PC-9 (cell line): ENCODE results near the gene NPR2. TPM values are rescaled to one million over a fixed set of nuclear protein-coding genes. Genes with fewer than 3 reads are reported as not detected.

Source experiments
- Bru-seq: library from RNA; stranded (reverse); fragments of 400-500 nt; gene quantifications from one replicate; lab custom pipeline; 2021; lab: Mats Ljungman, UMichigan
- BruChase-seq, 2 experiments: library from RNA; stranded (reverse); fragments of 400-500 nt; gene quantifications; one replicate each; lab custom pipeline; 2021; lab: Mats Ljungman, UMichigan
- BruUV-seq: library from RNA; stranded (reverse); fragments of 400-500 nt; replicated peaks from 2 replicates; lab custom pipeline; 2021; lab: Mats Ljungman, UMichigan
- CTCF ChIA-PET: fragments of 300-600 bp; sonication (Branson Sonifier 250); formaldehyde crosslinking; loops from one replicate; lab custom pipeline; 2022; ENCODE audit warnings: antibody characterized with exemption; lab: Charles Lee
- POLR2A ChIA-PET: fragments of 300-600 bp; sonication (Branson Sonifier 250); formaldehyde crosslinking; loops from one replicate; lab custom pipeline; 2022; ENCODE audit warnings: antibody characterized with exemption; ENCODE audit not compliant: unreplicated experiment; lab: Charles Lee
- DNase-seq, 2 experiments: peaks; one replicate each; pipeline versions ENCODE4 v3.0.0 to v3.0.0-alpha.2; 2015 to 2022; ENCODE audit warnings: mixed read lengths in 1 of 2
- H2AFZ ChIP-seq: fragments of 200-600 bp; sonication (generic); 2 replicates; pipeline ENCODE4 v1.8.1; 2017; ENCODE audit warnings: antibody characterized with exemption
- H3F3A ChIP-seq: fragments of 200-600 bp; sonication (generic); 2 replicates; pipeline ENCODE4 v1.8.1; 2017; ENCODE audit warnings: antibody characterized with exemption, mild to moderate bottlenecking, low read depth; ENCODE audit not compliant: insufficient read depth
- H3K27ac ChIP-seq: fragments of 200-600 bp; sonication (generic); 2 replicates; pipeline ENCODE4 v1.6.1; 2016; ENCODE audit warnings: mixed run types
- H3K27me3 ChIP-seq: fragments of 200-600 bp; sonication (generic); 2 replicates; pipeline ENCODE4 v1.6.1; 2016; ENCODE audit warnings: low read depth, mixed run types; ENCODE audit not compliant: insufficient read depth
- H3K36me3 ChIP-seq: fragments of 200-600 bp; sonication (generic); 2 replicates; pipeline ENCODE4 v1.6.1; 2016; ENCODE audit warnings: low read depth, mixed run types
- H3K4me1 ChIP-seq: fragments of 200-600 bp; sonication (generic); replicated peaks from 2 replicates; pipeline ENCODE4 v1.6.1; 2016; ENCODE audit warnings: mixed run types; ENCODE audit not compliant: insufficient read depth
- H3K4me2 ChIP-seq: fragments of 200-600 bp; sonication (generic); 2 replicates; pipeline ENCODE4 v1.6.1; 2017; ENCODE audit warnings: mixed run types
- H3K4me3 ChIP-seq: fragments of 200-600 bp; sonication (generic); 2 replicates; pipeline ENCODE4 v1.6.1; 2016; ENCODE audit warnings: mixed run types
- H3K79me2 ChIP-seq: fragments of 200-600 bp; sonication (generic); 2 replicates; pipeline ENCODE4 v1.6.1; 2017; ENCODE audit warnings: low read depth, mixed run types
- H3K9me2 ChIP-seq: fragments of 200-600 bp; sonication (generic); 2 replicates; pipeline ENCODE4 v1.8.1; 2017; ENCODE audit warnings: mild to moderate bottlenecking; ENCODE audit not compliant: insufficient read depth
- H3K9me3 ChIP-seq: fragments of 200-600 bp; sonication (generic); 2 replicates; pipeline ENCODE4 v1.8.1; 2016; ENCODE audit warnings: low read depth; ENCODE audit not compliant: insufficient read depth
- H4K20me1 ChIP-seq: fragments of 200-600 bp; sonication (generic); 2 replicates; pipeline ENCODE4 v1.8.1; 2017; ENCODE audit not compliant: insufficient read depth
- CTCF ChIP-seq: fragments of 200-600 bp; sonication (generic); conservative IDR thresholded peaks from 2 replicates; pipeline ENCODE4 v1.6.1; 2017; ENCODE audit warnings: mixed run types, antibody characterized with exemption, mild to moderate bottlenecking, moderate library complexity
- EZH2 ChIP-seq: fragments of 200-600 bp; sonication (generic); IDR thresholded peaks from 2 replicates; pipeline ENCODE4 v1.8.0; 2017; ENCODE audit warnings: antibody characterized with exemption, low read depth
- intact Hi-C: fragments of 100-400 bp; cut with micrococcal nuclease; formaldehyde crosslinking; loops from one replicate; pipeline ENCODE4 v1.10.0; 2022; ENCODE audit not compliant: unreplicated experiment
- long read RNA-seq: library from polyadenylated mRNA; stranded (forward); transcript quantifications from one replicate; pipeline ENCODE4 v2.0.0, GENCODE V29; 2022
- total RNA-seq: library from RNA; stranded (reverse); gene quantifications from 2 replicates; pipeline ENCODE4 v1.2.3, GENCODE V29; 2021

The NPR2 gene
- total RNA-seq, result 11.3 and 12.2 TPM in 2 replicates
- percentile 56 among the genes with signal in this experiment for Bru-seq, nascent RNA
- BruChase-seq, experiment 1, labeled RNA remaining after a 2-hour chase, result percentile 68 among the genes with signal in this experiment
- percentile 69 among the genes with signal in this experiment for BruChase-seq, experiment 2, labeled RNA remaining after a 6-hour chase
- long read RNA-seq, partial matches to known transcripts, result 2 of 3 reads
- long read RNA-seq, other reads (novel, unspliced or antisense), result 1 of 3 reads

GRCh38 chr9:35791297-35791921, at the start of gene NPR2:
Gene NPR2 (plus strand): TSS chr9:35791591. CDS start chr9:35792409, 818 bp downstream.
- H3K4me2 ChIP-seq, result no peak within 1 kb of the TSS
- H4K20me1 ChIP-seq, result no peaks in the 10 kb centered on the region
- H3K36me3 ChIP-seq, result no peaks in the 10 kb centered on the region
- H3K27me3 ChIP-seq, result no peaks in the 10 kb centered on the region
- no peaks in the 10 kb centered on the region for H3K9me2 ChIP-seq
- intact Hi-C loops, result no loop called here
- no peak within 1 kb of the TSS for H2AFZ ChIP-seq
- no peaks in the 10 kb centered on the region for H3K79me2 ChIP-seq
- ChIA-PET CTCF (no interaction called here), POLR2A (no interaction called here)
- H3K9me3 ChIP-seq, result no peaks in the 10 kb centered on the region
- 0 out of 2 replicates have a peak, but pooled peaks cover 7% of the 10 kb centered on the region for H3K4me1 ChIP-seq
- H3K27ac ChIP-seq, result no peak within 1 kb of the TSS
- no TSS peak for BruUV-seq
- DNase-seq, result no peak
- H3K4me3 ChIP-seq, result no peak within 1 kb of the TSS
- TF ChIP-seq EZH2 (no peak), CTCF (no peak)
- peaks cover 4% of the 10 kb centered on the region; the same call in 1 of the 2 replicates for H3F3A ChIP-seq

GRCh38 chr9:35741740-35742139, 49.7 kb upstream of the NPR2 start:
- CTCF ChIA-PET, result interaction anchor here (0.6 kb wide), 1 partner anchor 677 kb away, joined by 3 read pairs; no protein-coding TSS in a partner anchor
- POLR2A ChIA-PET, result no interaction called here

More at GRCh38 chr9:35741740-35742139, 49.7 kb upstream of the NPR2 start:
- Histone ChIP-seq H3F3A (peaks cover 8% of the 10 kb centered on the region; the same call in 1 of the 2 replicates), H3K9me3 (no peaks in the 10 kb centered on the region), H3K79me2 (peaks cover 17% of the 10 kb centered on the region), H3K36me3 (no peaks in the 10 kb centered on the region; the same call in 1 of the 2 replicates), H3K4me1 (peaks cover 13% of the 10 kb centered on the region), H3K4me3 (no peak overlapping the region), H3K27me3 (no peaks in the 10 kb centered on the region), H3K27ac (no peak overlapping the region), H2AFZ (no peak overlapping the region), H3K4me2 (no peak overlapping the region), H3K9me2 (no peaks in the 10 kb centered on the region), H4K20me1 (peaks cover 9% of the 10 kb centered on the region; the same call in 1 of the 2 replicates)
- no TSS peak for BruUV-seq
- TF ChIP-seq CTCF (no peak), EZH2 (no peak)
- DNase-seq, result no peak
- intact Hi-C loops, result no loop called here
